HG03558 (cell line): ENCODE measurements around the gene MICU1.
A peak's percentile ranks its signal among the peaks of the same experiment; 100 is the strongest.

Experiments
- ATAC-seq: cut with Tn5 transposase; IDR thresholded peaks from one replicate; pipeline ENCODE4 v1.9.1; 2021; ENCODE audit warnings: moderate number of reproducible peaks; ENCODE audit not compliant: unreplicated experiment; ENCODE audit errors: extremely low read depth

MICU1 gene

GRCh38 chr10:72322280-72323058 lies 303.4 kb downstream of the MICU1 start:
- ATAC-seq = no peak

GRCh38 chr10:72322030-72322279 lies 303.9 kb downstream of the MICU1 start:
- ATAC-seq = no peak

- no peak for ATAC-seq
Observed at GRCh38 chr10:72321248-72322029, 304.4 kb downstream of the MICU1 start.

- peak; percentile 51 for ATAC-seq
Observed at GRCh38 chr10:72320676-72321247, 305.1 kb downstream of the MICU1 start.

- peak; percentile 25 for ATAC-seq
Observed at GRCh38 chr10:72319416-72320254, 306.2 kb downstream of the MICU1 start.

GRCh38 chr10:72318418-72319262 lies 307.2 kb downstream of the MICU1 start:
- no peak for ATAC-seq
